Neural cell (in vitro differentiated cells): ENCODE results near the gene SYT4. TPM values are rescaled to one million over a fixed set of nuclear protein-coding genes. Genes with fewer than 3 reads are reported as not detected.

Experiments
- H2AFZ ChIP-seq: fragments of 200-600, 300-800 bp; sonication (generic), shearing (Covaris generic); 2 replicates; pipeline ENCODE4 v1.6.0; 2014; ENCODE audit warnings: low read depth, mild to moderate bottlenecking, antibody characterized with exemption, low read length, moderate library complexity
- H3F3A ChIP-seq: fragments of 200-600 bp; shearing (Covaris generic); 2 replicates; pipeline ENCODE4 v1.6.1; 2016; ENCODE audit warnings: mild to moderate bottlenecking, moderate library complexity, mixed read lengths, antibody characterized with exemption, low read length; ENCODE audit not compliant: insufficient read depth, poor library complexity, severe bottlenecking
- H3K27ac ChIP-seq: fragments of 200-600, 300-800 bp; sonication (generic), shearing (Covaris generic); 2 replicates; pipeline ENCODE4 v1.5.1; 2014; ENCODE audit warnings: mild to moderate bottlenecking, low read length, moderate library complexity
- H3K27me3 ChIP-seq: fragments of 300-800, 200-600 bp; sonication (generic), shearing (Covaris generic); 2 replicates; pipeline ENCODE4 v1.6.0; 2014; ENCODE audit warnings: mild to moderate bottlenecking, low read depth, low read length, moderate library complexity; ENCODE audit not compliant: insufficient read depth
- H3K36me3 ChIP-seq: fragments of 300-800, 200-600 bp; sonication (generic), shearing (Covaris generic); 2 replicates; pipeline ENCODE4 v1.5.1; 2014; ENCODE audit warnings: mild to moderate bottlenecking, antibody characterized with exemption, low read length, moderate library complexity; ENCODE audit not compliant: insufficient read depth
- H3K4me2 ChIP-seq: fragments of 300-800, 200-600 bp; sonication (generic), shearing (Covaris generic); 2 replicates; pipeline ENCODE4 v1.6.0; 2014; ENCODE audit warnings: mild to moderate bottlenecking, low read length
- H3K4me3 ChIP-seq: fragments of 300-800, 200-600 bp; sonication (generic), shearing (Covaris generic); 2 replicates; pipeline ENCODE4 v1.5.1; 2014; ENCODE audit warnings: mild to moderate bottlenecking, low read length, moderate library complexity
- H3K79me2 ChIP-seq: fragments of 200-600 bp; shearing (Covaris generic); replicated peaks from 2 replicates; pipeline ENCODE4 v1.6.0; 2014; ENCODE audit warnings: mild to moderate bottlenecking, low read length, moderate library complexity; ENCODE audit not compliant: insufficient read depth
- H3K9ac ChIP-seq: fragments of 300-800, 200-600 bp; sonication (generic), shearing (Covaris generic); 2 replicates; pipeline ENCODE4 v1.6.1; 2016; ENCODE audit warnings: mild to moderate bottlenecking, low read length, mixed read lengths
- H3K9me2 ChIP-seq: fragments of 200-600 bp; shearing (Covaris generic); 2 replicates; pipeline ENCODE4 v1.6.1; 2016; ENCODE audit warnings: mild to moderate bottlenecking, low read length, mixed read lengths; ENCODE audit not compliant: insufficient read depth
- H3K9me3 ChIP-seq: fragments of 200-600, 300-800 bp; sonication (generic), shearing (Covaris generic); 2 replicates; pipeline ENCODE4 v1.6.1; 2016; ENCODE audit warnings: mild to moderate bottlenecking, mixed run types, low read length, moderate library complexity, mixed read lengths
- H4K20me1 ChIP-seq: fragments of 200-600 bp; shearing (Covaris generic); 2 replicates; pipeline ENCODE4 v1.6.1; 2016; ENCODE audit warnings: mild to moderate bottlenecking, mixed run types; ENCODE audit not compliant: insufficient read depth
- CTCF ChIP-seq: fragments of 450-650 bp; IDR thresholded peaks from 2 replicates; pipeline ENCODE4 v1.5.1; 2014; ENCODE audit warnings: antibody characterized with exemption, mild to moderate bottlenecking, moderate library complexity; ENCODE audit not compliant: poor library complexity, severe bottlenecking
- EP300 ChIP-seq: fragments of 450-650 bp; conservative IDR thresholded peaks from 2 replicates; pipeline ENCODE4 v1.6.1; 2014; ENCODE audit warnings: antibody characterized with exemption, mild to moderate bottlenecking, moderate library complexity; ENCODE audit not compliant: poor library complexity, severe bottlenecking
- EZH2 ChIP-seq: fragments of 200-600, 300-800 bp; shearing (Covaris generic), sonication (generic); IDR thresholded peaks from 2 replicates; pipeline ENCODE4 v1.6.1; 2014; ENCODE audit warnings: antibody characterized with exemption, low read length, borderline replicate concordance, mild to moderate bottlenecking; ENCODE audit not compliant: insufficient read depth, poor library complexity, severe bottlenecking
- MXI1 ChIP-seq: fragments of 450-650 bp; conservative IDR thresholded peaks from 2 replicates; pipeline ENCODE4 v1.6.1; 2014; ENCODE audit warnings: antibody characterized with exemption, mild to moderate bottlenecking; ENCODE audit not compliant: poor library complexity, severe bottlenecking
- POLR2AphosphoS5 ChIP-seq: IDR thresholded peaks from 2 replicates; pipeline ENCODE4 v1.6.1; 2012
- RAD21 ChIP-seq: fragments of 450-650 bp; conservative IDR thresholded peaks from 2 replicates; pipeline ENCODE4 v1.6.1; 2014; ENCODE audit warnings: antibody characterized with exemption, mild to moderate bottlenecking, moderate library complexity
- REST ChIP-seq: IDR thresholded peaks from 2 replicates; pipeline ENCODE4 v1.6.1; 2012; ENCODE audit warnings: borderline replicate concordance
- SMC3 ChIP-seq: fragments of 450-650 bp; conservative IDR thresholded peaks from 2 replicates; pipeline ENCODE4 v1.6.1; 2014; ENCODE audit warnings: antibody characterized with exemption, mild to moderate bottlenecking, moderate library complexity; ENCODE audit not compliant: poor library complexity
- TAF1 ChIP-seq: IDR thresholded peaks from 2 replicates; pipeline ENCODE4 v1.6.1; 2012; ENCODE audit warnings: low read depth
- polyA minus RNA-seq: library from RNA; depleted of rRNA, polyadenylated mRNA; stranded (reverse); fragments of >200 nt; gene quantifications from 2 replicates; pipeline ENCODE4 v1.2.3, GENCODE V29; 2014
- polyA plus RNA-seq: library from polyadenylated mRNA; depleted of rRNA; stranded (reverse); fragments of >200 nt; gene quantifications from 2 replicates; pipeline ENCODE4 v1.2.3, GENCODE V29; 2014

The SYT4 gene
- 145 and 167 TPM in 2 replicates for polyA plus RNA-seq
- 252 and 263 TPM in 2 replicates for polyA minus RNA-seq

GRCh38 chr18:43277164-43277600, at the start of gene SYT4:
Gene SYT4, minus strand, starts transcription at chr18:43277490. Its CDS starts 209 bp downstream, at chr18:43277281.
- Histone ChIP-seq H3K9me2 (no peaks in the 10 kb centered on the region), H3K79me2 (peaks cover 23% of the 10 kb centered on the region), H3K9ac (peak within 1 kb of the TSS; percentile 65), H3F3A (no peaks in the 10 kb centered on the region), H3K36me3 (no peaks in the 10 kb centered on the region), H3K9me3 (no peaks in the 10 kb centered on the region), H3K4me2 (peak within 1 kb of the TSS; percentile 42), H3K27me3 (no peaks in the 10 kb centered on the region), H2AFZ (peak within 1 kb of the TSS; percentile 6), H3K27ac (peak within 1 kb of the TSS; percentile 62), H3K4me3 (peak within 1 kb of the TSS; percentile 65), H4K20me1 (no peaks in the 10 kb centered on the region)
- no peak for TF ChIP-seq EP300
- TF ChIP-seq TAF1 = no peak
- TF ChIP-seq RAD21 = peak; percentile 37
- TF ChIP-seq EZH2 = no peak
- peak; percentile 92 for TF ChIP-seq REST
- peak; percentile 15 for TF ChIP-seq CTCF
- peak; percentile 64 for TF ChIP-seq POLR2AphosphoS5
- TF ChIP-seq MXI1 = no peak
- peak; percentile 38 for TF ChIP-seq SMC3

- no peaks in the 10 kb centered on the region for H3K27me3 ChIP-seq
These were observed 44.8 kb upstream of the SYT4 start for GRCh38 chr18:43322132-43322531.

More at GRCh38 chr18:43322132-43322531, 44.8 kb upstream of the SYT4 start:
- no peak overlapping the region for H3K9ac ChIP-seq
- no peak overlapping the region for H3K27ac ChIP-seq
- H3K9me2 ChIP-seq = no peaks in the 10 kb centered on the region
- no peaks in the 10 kb centered on the region for H4K20me1 ChIP-seq
- H3K79me2 ChIP-seq = no peaks in the 10 kb centered on the region
- H3K36me3 ChIP-seq = no peaks in the 10 kb centered on the region
- TF ChIP-seq EP300 (no peak), REST (no peak), RAD21 (no peak), CTCF (no peak), MXI1 (no peak), TAF1 (no peak), POLR2AphosphoS5 (no peak), SMC3 (no peak), EZH2 (no peak)
- no peak overlapping the region for H2AFZ ChIP-seq
- H3K4me2 ChIP-seq = no peak overlapping the region
- H3K9me3 ChIP-seq = no peaks in the 10 kb centered on the region
- no peak overlapping the region for H3K4me3 ChIP-seq
- no peaks in the 10 kb centered on the region for H3F3A ChIP-seq
